ENCODE results near the gene RTCB. TPM values are rescaled to one million over a fixed set of nuclear protein-coding genes. Genes with fewer than 3 reads are reported as not detected.

RTCB gene
- total RNA-seq, 1 experiment from 2014 or later: 50.9 TPM

DNA sequence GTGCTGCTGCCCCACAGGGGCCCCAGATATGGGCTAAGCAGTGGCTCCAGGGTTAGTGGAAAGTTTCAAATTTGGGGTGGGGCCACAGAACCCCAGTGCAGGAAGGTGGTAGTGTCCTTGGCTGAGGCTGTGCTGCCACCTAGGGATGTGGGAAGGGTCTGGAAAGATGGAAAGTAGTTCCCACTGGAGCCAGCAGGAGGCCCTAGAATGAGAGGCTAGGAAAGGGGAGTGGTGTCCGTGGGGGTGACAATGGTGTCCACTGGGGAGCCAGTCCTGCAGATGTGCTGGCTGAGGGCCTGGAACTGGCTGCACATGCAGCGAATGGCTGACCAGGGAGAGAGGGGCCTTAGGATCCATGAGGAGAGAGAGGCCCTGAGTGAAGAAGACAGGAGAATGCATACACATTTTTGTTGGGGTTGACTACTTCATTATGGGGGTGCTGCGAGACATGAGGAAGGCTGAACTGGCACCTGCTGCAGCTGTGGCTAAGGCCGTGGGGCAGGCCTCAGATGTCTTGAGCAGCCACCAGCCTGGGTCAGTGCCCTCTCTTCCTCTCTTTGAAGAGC lies 33.3 kb downstream of the RTCB start:
- no peak overlapping the region for H2AFZ ChIP-seq (ENCODE audit: low read depth, low read length, poor library complexity, severe bottlenecking)
- ChIA-PET POLR2A (no interaction called here), RAD21 (ENCODE audit: low non-redundant PET in 1 of 2, low total read pairs in 2 of 2, uncharacterized antibody in 2 of 2, unreplicated experiment in 2 of 2) (no interaction called here), CTCF (interaction anchor here (1.0 to 2.1 kb wide), 4 partner anchors 13 to 402 kb away, joined by 3 to 9 read pairs (median 4); no protein-coding TSS in a partner anchor)
- no peaks in the 10 kb centered on the region for H3K27me3 ChIP-seq (ENCODE audit: insufficient read depth, low read length)
- no peak overlapping the region for H3K9ac ChIP-seq (ENCODE audit: low read length)
- DNase-seq (ENCODE audit: low read depth, low spot score): peak; percentile 54
- no peak overlapping the region for H3K4me2 ChIP-seq (ENCODE audit: low read length)
- H3K4me3 ChIP-seq (replicated peaks in 1 of 2; ENCODE audit: low read depth in 1 of 2, low read length in 2 of 2): no peak overlapping the region
- H3K36me3 ChIP-seq (ENCODE audit: control insufficient read depth in 1 of 2, insufficient read depth in 2 of 2, low read length in 2 of 2): no peaks in the 10 kb centered on the region
- intact Hi-C loops (cut with micrococcal nuclease): loop anchor here (1.0 to 10.0 kb wide), 3 partner anchors 174 to 401 kb away; partner anchors contain the start of gene RFPL2
- no peaks in the 10 kb centered on the region for H3K79me2 ChIP-seq (ENCODE audit: insufficient read depth, low read length)
- H3K27ac ChIP-seq (ENCODE audit: low read depth, low read length): no peak overlapping the region
- H3K9me3 ChIP-seq (ENCODE audit: control insufficient read depth in 1 of 2, insufficient read depth in 1 of 2, low read depth in 1 of 2, low read length in 2 of 2): no peaks in the 10 kb centered on the region
- no peaks in the 10 kb centered on the region for H3K9me2 ChIP-seq (ENCODE audit: insufficient read depth)
- no TSS peak for BruUV-seq (replicated peaks)
- no peaks in the 10 kb centered on the region; a peak in 1 of 4 replicates for H3K4me1 ChIP-seq (ENCODE audit: control insufficient read depth in 1 of 2, insufficient read depth in 2 of 2, low read length in 2 of 2)
- TF ChIP-seq SIN3A (IDR thresholded peaks at IDR 0.05; ENCODE audit: low read depth) (no peak), SRF (IDR thresholded peaks at IDR 0.05; ENCODE audit: low read depth) (no peak), YY1 (IDR thresholded peaks at IDR 0.05; ENCODE audit: extremely low read depth, insufficient replicate concordance, low read depth, low read length) (no peak), ELF1 (IDR thresholded peaks at IDR 0.05; ENCODE audit: borderline replicate concordance, low read depth) (no peak), SP1 (IDR thresholded peaks at IDR 0.05; ENCODE audit: low read depth) (no peak), POLR2AphosphoS5 (IDR thresholded peaks at IDR 0.05; ENCODE audit: low read depth, low read length) (no peak), EZH2phosphoT487 (IDR thresholded peaks at IDR 0.05; ENCODE audit: borderline replicate concordance) (no peak), RAD21 (IDR thresholded peaks at IDR 0.05; ENCODE audit: low read depth) (peak; percentile 80), EGR1 (IDR thresholded peaks at IDR 0.05; ENCODE audit: low read depth) (no peak)
- TF ChIP-seq, protein P1, sequence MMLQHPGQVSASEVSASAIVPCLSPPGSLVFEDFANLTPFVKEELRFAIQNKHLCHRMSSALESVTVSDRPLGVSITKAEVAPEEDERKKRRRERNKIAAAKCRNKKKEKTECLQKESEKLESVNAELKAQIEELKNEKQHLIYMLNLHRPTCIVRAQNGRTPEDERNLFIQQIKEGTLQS (IDR thresholded peaks at IDR 0.05): no peak
- TF ChIP-seq, protein P2, sequence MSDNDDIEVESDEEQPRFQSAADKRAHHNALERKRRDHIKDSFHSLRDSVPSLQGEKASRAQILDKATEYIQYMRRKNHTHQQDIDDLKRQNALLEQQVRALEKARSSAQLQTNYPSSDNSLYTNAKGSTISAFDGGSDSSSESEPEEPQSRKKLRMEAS (IDR thresholded peaks at IDR 0.05): no peak
- TF ChIP-seq, protein P3, sequence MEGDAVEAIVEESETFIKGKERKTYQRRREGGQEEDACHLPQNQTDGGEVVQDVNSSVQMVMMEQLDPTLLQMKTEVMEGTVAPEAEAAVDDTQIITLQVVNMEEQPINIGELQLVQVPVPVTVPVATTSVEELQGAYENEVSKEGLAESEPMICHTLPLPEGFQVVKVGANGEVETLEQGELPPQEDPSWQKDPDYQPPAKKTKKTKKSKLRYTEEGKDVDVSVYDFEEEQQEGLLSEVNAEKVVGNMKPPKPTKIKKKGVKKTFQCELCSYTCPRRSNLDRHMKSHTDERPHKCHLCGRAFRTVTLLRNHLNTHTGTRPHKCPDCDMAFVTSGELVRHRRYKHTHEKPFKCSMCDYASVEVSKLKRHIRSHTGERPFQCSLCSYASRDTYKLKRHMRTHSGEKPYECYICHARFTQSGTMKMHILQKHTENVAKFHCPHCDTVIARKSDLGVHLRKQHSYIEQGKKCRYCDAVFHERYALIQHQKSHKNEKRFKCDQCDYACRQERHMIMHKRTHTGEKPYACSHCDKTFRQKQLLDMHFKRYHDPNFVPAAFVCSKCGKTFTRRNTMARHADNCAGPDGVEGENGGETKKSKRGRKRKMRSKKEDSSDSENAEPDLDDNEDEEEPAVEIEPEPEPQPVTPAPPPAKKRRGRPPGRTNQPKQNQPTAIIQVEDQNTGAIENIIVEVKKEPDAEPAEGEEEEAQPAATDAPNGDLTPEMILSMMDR (IDR thresholded peaks at IDR 0.05 in 2 of 3, conservative IDR thresholded peaks at IDR 0.05 in 1 of 3; ENCODE audit: borderline replicate concordance in 1 of 3, insufficient read depth in 1 of 3, low read depth in 2 of 3, low read length in 2 of 3): peak; percentile 98
- TF ChIP-seq, protein P4, sequence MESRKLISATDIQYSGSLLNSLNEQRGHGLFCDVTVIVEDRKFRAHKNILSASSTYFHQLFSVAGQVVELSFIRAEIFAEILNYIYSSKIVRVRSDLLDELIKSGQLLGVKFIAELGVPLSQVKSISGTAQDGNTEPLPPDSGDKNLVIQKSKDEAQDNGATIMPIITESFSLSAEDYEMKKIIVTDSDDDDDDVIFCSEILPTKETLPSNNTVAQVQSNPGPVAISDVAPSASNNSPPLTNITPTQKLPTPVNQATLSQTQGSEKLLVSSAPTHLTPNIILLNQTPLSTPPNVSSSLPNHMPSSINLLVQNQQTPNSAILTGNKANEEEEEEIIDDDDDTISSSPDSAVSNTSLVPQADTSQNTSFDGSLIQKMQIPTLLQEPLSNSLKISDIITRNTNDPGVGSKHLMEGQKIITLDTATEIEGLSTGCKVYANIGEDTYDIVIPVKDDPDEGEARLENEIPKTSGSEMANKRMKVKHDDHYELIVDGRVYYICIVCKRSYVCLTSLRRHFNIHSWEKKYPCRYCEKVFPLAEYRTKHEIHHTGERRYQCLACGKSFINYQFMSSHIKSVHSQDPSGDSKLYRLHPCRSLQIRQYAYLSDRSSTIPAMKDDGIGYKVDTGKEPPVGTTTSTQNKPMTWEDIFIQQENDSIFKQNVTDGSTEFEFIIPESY (IDR thresholded peaks at IDR 0.05; ENCODE audit: extremely low read depth, insufficient replicate concordance, low read length): no peak
- no peaks in the 10 kb centered on the region for H4K20me1 ChIP-seq (ENCODE audit: insufficient read depth)
- ATAC-seq: peak; percentile 99
